Esophagus (tissue), 2 donors: ENCODE measurements around the gene FYN. TPM values are rescaled to one million over a fixed set of nuclear protein-coding genes. Genes with fewer than 3 reads are reported as not detected.

ENCODE experiments used
- H3K27ac ChIP-seq, 2 donors: one replicate each; pipeline ENCODE4 v1.5.1; 2013; ENCODE audit warnings: low read depth in 2 of 2, mild to moderate bottlenecking in 2 of 2, inconsistent platforms in 1 of 2, low read length in 1 of 2, moderate library complexity in 1 of 2
- H3K27me3 ChIP-seq, 2 donors: one replicate each; pipeline ENCODE4 v1.6.1; 2013; ENCODE audit warnings: low read length in 2 of 2, control low read depth in 1 of 2, mild to moderate bottlenecking in 1 of 2; ENCODE audit not compliant: insufficient read depth in 2 of 2, control insufficient read depth in 1 of 2
- H3K36me3 ChIP-seq, 2 donors: one replicate each; pipeline ENCODE4 v1.6.1; 2013; ENCODE audit warnings: low read length in 1 of 2; ENCODE audit not compliant: control insufficient read depth in 2 of 2, insufficient read depth in 2 of 2
- H3K4me1 ChIP-seq, 2 donors: one replicate each; pipeline ENCODE4 v1.6.1; 2013; ENCODE audit warnings: low read length in 1 of 2; ENCODE audit not compliant: control insufficient read depth in 2 of 2, insufficient read depth in 2 of 2
- H3K4me3 ChIP-seq, 2 donors: one replicate each; pipeline ENCODE4 v1.5.1; 2013; ENCODE audit warnings: low read length in 2 of 2, mild to moderate bottlenecking in 2 of 2, low read depth in 1 of 2, moderate library complexity in 1 of 2
- H3K9me3 ChIP-seq, 2 donors: one replicate each; pipeline ENCODE4 v1.6.1; 2013; ENCODE audit warnings: mild to moderate bottlenecking in 2 of 2, low read depth in 1 of 2, low read length in 1 of 2, moderate library complexity in 1 of 2; ENCODE audit not compliant: control insufficient read depth in 2 of 2, insufficient read depth in 1 of 2
- WGBS, 2 donors: extraction: QIAGEN DNeasy Blood & Tissue Kit; methylation state at CpG; one replicate each; pipeline ENCODE4 v1.1.7; 2013; 5-methylcytosine and 5-hydroxymethylcytosine counted together
- polyA plus RNA-seq, 2 donors: library from polyadenylated mRNA; stranded (reverse); fragments of 200-250 nt; gene quantifications; one replicate each; pipeline ENCODE4 v1.2.3, GENCODE V29; 2013
- donor health status: healthy with polysubstance abuse.
- donor health status: Bipolar disorder and iron deficiency.

FYN gene
- polyA plus RNA-seq, 2 donors, result 6.7 to 8.4 TPM

GRCh38 chr6:111752476-111752875 lies 120.8 kb downstream of the FYN start:
- Histone ChIP-seq H3K9me3 (no peaks in the 10 kb centered on the region), H3K27me3 (no peaks in the 10 kb centered on the region), H3K36me3 (no peaks in the 10 kb centered on the region), H3K27ac (no peak overlapping the region), H3K4me3 (no peak overlapping the region), H3K4me1 (no peaks in the 10 kb centered on the region)

- Histone ChIP-seq H3K4me3 (no peak overlapping the region), H3K27me3 (no peaks in the 10 kb centered on the region), H3K4me1 (no peaks in the 10 kb centered on the region), H3K27ac (peak overlapping the region in 1 of 2 donors; percentile 21), H3K36me3 (no peaks in the 10 kb centered on the region), H3K9me3 (no peaks in the 10 kb centered on the region)
- 78% methylated on average over 6 of the region's 6 CpGs for WGBS, 2 donors
Observed at GRCh38 chr6:111750753-111751673, 122.2 kb downstream of the FYN start.

GRCh38 chr6:111750153-111750552 lies 123.1 kb downstream of the FYN start:
- peak overlapping the region in 1 of 2 donors; percentile 21 for H3K27ac ChIP-seq
- 85 to 89% methylated on average over 7 of the region's 7 CpGs for WGBS, 2 donors

GRCh38 chr6:111748231-111748647 lies 125.0 kb downstream of the FYN start:
- H3K4me3 ChIP-seq, result no peak overlapping the region
- no peaks in the 10 kb centered on the region for H3K9me3 ChIP-seq
- peaks cover 0 to 4% of the 10 kb centered on the region in 2 donors for H3K4me1 ChIP-seq
- H3K27me3 ChIP-seq, result no peaks in the 10 kb centered on the region
- 74 to 77% methylated on average over 3 of the region's 3 CpGs for WGBS, 2 donors
- H3K27ac ChIP-seq, result no peak overlapping the region
- H3K36me3 ChIP-seq, result no peaks in the 10 kb centered on the region

More at GRCh38 chr6:111750153-111750552, 123.1 kb downstream of the FYN start:
- Histone ChIP-seq H3K9me3 (no peaks in the 10 kb centered on the region), H3K27me3 (no peaks in the 10 kb centered on the region), H3K4me1 (peaks cover 0 to 4% of the 10 kb centered on the region in 2 donors), H3K4me3 (no peak overlapping the region), H3K36me3 (no peaks in the 10 kb centered on the region)

- H3K36me3 ChIP-seq, result no peaks in the 10 kb centered on the region
- H3K27me3 ChIP-seq, result no peaks in the 10 kb centered on the region
- H3K4me3 ChIP-seq, result no peak overlapping the region
- WGBS, 2 donors, result 75% methylated on average over 5 of the region's 5 CpGs
- H3K4me1 ChIP-seq, result peaks cover 0 to 4% of the 10 kb centered on the region in 2 donors
- no peaks in the 10 kb centered on the region for H3K9me3 ChIP-seq
- no peak overlapping the region for H3K27ac ChIP-seq
Observed at GRCh38 chr6:111747829-111748228, 125.4 kb downstream of the FYN start.

- Histone ChIP-seq H3K27me3 (no peaks in the 10 kb centered on the region), H3K36me3 (no peaks in the 10 kb centered on the region), H3K4me1 (peaks cover 0 to 4% of the 10 kb centered on the region in 2 donors), H3K4me3 (no peak overlapping the region), H3K27ac (no peak overlapping the region), H3K9me3 (no peaks in the 10 kb centered on the region)
- WGBS, 2 donors, result 71 to 74% methylated on average over 6 of the region's 6 CpGs
Observed at GRCh38 chr6:111747396-111747795, 125.9 kb downstream of the FYN start.

GRCh38 chr6:111746983-111747382 lies 126.3 kb downstream of the FYN start:
- H3K4me1 ChIP-seq, result peaks cover 0 to 4% of the 10 kb centered on the region in 2 donors

GRCh38 chr6:111745636-111746035 lies 127.6 kb downstream of the FYN start:
- WGBS, 2 donors, result 74 to 85% methylated on average over 1 of the region's 1 CpG
- H3K27ac ChIP-seq, result no peak overlapping the region
- no peaks in the 10 kb centered on the region for H3K27me3 ChIP-seq
- no peak overlapping the region for H3K4me3 ChIP-seq
- no peaks in the 10 kb centered on the region for H3K36me3 ChIP-seq
- H3K4me1 ChIP-seq, result peaks cover 2 to 4% of the 10 kb centered on the region in 2 donors
- H3K9me3 ChIP-seq, result no peaks in the 10 kb centered on the region

More at GRCh38 chr6:111746983-111747382, 126.3 kb downstream of the FYN start:
- H3K9me3 ChIP-seq, result no peaks in the 10 kb centered on the region
- H3K36me3 ChIP-seq, result no peaks in the 10 kb centered on the region
- no peaks in the 10 kb centered on the region for H3K27me3 ChIP-seq
- no peak overlapping the region for H3K27ac ChIP-seq
- H3K4me3 ChIP-seq, result no peak overlapping the region

GRCh38 chr6:111745186-111745585 lies 128.1 kb downstream of the FYN start:
- no peak overlapping the region for H3K27ac ChIP-seq
- H3K36me3 ChIP-seq, result no peaks in the 10 kb centered on the region
- no peak overlapping the region for H3K4me3 ChIP-seq
- H3K9me3 ChIP-seq, result no peaks in the 10 kb centered on the region
- 92 to 94% methylated on average over 4 of the region's 4 CpGs for whole genome bisulfite sequencing, 2 donors
- no peaks in the 10 kb centered on the region for H3K27me3 ChIP-seq
- H3K4me1 ChIP-seq, result peaks cover 2 to 4% of the 10 kb centered on the region in 2 donors
